NCI-H1417 treated with DMSO at 0.1 percent for 48 hours (cell line): ENCODE results near the gene PRPSAP2.
"Not testable (repeated sequence)": the region's sequence is repeated elsewhere in the genome, so short reads cannot be mapped to it uniquely, and the experiment has no call there.

Experiments used
- DNase-seq: peaks from one replicate; lab custom pipeline; 2025; lab: John Stamatoyannopoulos, UW

The PRPSAP2 gene

DNA sequence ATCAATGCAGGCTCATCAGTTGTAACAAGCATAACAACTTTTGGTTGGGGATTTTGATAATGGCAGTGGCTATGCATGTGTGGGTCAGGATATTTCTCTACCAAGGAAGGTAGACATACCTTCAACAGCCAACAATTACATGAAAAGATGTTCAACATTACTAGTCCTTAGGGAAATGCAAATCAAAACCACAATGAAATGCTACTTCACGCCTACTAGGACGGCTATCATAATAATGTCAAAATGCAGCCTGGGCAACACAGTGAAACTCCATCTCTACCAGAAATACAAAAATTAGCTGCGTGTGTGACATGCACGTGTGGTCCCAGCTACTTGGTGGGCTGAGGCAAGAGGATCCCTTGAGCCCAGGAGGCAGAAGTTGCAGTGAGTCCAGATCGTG lies 86.7 kb downstream of the PRPSAP2 start:
- DNase-seq = no peak

- DNase-seq = no peak
Observed at GRCh38 chr17:18946536-18946935, 88.6 kb downstream of the PRPSAP2 start.

GRCh38 chr17:18947866-18948265 lies 89.9 kb downstream of the PRPSAP2 start:
- no peak for DNase-seq

DNA sequence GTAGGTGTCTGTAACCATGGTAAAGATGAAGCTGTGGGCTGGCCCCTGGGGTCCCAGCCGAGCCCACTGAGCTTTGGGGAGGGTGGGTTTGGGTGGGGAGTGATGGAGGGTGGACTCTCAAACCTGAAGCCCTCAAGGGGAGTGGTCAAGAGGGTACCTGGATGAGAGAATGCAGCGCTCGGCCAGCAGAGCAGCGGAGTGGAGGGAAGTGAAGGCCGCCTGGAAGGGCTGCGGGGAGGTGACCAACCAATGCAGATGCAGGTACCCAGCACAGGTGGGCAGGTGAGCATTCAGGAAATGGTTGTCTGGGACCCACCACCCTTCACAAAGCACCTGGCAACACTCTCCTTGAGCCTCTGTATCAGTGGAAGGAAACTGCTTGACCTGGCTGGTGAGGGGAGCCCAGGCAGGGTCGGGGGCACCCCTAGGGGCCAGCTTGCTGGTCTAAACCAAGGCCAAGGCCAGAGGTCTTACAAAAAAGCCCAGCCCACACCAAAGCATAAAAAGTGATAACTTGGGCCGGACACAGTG lies 90.6 kb downstream of the PRPSAP2 start:
- no peak for DNase-seq

- DNase-seq = no peak
Observed at GRCh38 chr17:18949566-18949965, 91.6 kb downstream of the PRPSAP2 start.

- DNase-seq = no peak
Observed at GRCh38 chr17:18950346-18950745, 92.4 kb downstream of the PRPSAP2 start.

DNA sequence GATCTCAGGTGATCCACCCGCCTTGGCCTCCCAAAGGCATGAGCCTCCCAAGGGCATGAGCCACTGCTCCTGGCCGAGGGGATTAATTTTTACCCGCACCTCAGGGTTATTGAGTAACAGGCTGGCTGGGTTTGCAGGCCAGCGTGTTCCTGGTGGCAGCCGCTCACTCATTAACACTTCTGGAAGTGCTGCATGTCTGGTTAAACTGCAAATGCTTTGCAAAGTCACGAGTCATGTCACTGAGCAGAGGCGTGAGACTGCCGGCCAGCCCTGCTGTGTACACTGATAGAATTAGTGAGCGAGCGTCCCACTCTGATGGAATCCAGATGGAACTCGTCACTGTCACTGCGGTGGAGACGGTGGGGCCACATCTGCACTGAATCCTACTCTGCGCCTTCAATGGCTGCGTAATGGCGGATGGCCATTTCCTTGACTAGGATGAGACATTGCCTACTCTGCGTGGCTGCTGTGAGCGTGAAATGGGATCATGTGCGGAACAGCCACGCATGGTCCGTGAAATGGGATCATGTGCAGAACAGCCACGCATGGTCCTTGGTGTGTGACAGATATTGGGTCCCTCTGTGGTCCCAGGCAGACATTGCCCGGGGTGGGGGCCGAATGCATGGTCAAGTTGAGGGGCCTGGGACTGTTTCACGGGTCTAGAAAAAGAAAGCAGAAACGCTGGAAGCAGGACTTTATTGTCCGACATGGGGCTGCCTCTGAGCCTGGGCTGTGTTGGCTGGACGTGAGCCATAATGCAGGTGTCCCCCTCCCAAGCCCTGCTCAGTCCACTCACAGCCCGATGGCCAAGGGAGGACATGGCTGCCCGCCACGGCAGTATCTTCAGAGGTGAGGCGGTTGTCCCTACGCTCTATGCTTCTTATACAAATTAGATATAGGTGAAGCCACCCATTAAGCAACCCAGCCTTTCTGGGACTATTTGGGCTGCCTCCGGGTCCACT lies 93.3 kb downstream of the PRPSAP2 start:
- no peak for DNase-seq

DNA sequence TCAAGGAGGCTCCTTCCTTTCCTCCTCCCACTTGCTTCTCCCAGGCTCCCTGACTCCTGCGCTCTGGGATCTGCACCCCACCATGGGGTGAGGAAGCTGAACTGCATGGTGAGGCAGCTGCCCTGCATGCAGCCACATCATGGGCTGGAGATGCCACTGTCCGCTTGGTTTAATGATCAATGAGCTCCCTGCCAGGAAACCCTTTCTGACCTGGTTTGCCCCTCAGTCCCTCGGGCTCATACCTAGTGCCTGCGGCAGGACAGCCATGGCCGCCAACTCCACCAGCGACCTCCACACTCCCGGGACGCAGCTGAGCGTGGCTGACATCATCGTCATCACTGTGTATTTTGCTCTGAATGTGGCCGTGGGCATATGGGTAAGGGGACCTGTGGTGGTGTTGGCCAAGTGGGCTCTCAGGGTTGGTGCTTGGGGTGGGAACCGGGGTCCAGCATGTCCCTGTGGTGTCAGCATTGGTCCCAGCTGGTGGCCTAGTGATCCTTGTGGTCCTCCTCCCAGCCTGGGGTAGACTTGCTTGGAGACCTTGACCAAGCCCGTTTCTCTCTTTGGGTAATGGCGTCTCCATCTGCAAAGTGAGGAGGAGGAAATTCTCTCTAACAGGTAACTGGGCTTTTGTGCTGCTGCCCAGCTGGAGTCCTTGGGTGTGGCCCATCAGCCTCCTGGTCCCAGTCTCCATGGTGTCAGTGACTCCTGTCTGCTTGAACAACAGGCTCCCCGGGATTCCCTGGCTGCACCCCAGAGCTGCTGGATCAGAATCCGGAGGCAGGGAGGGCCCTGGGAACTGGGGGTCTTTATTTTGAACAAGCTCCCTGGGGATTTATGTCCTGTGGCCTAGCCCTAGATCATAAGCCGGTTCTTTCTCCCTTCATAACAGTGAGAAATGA lies 94.3 kb downstream of the PRPSAP2 start, which contains the start of gene SLC5A10:
Gene SLC5A10, plus strand, starts transcription at position 225 of the 902 bp plus-strand sequence. Its CDS starts 41 bp downstream, at position 266.
- DNase-seq = no peak

DNA sequence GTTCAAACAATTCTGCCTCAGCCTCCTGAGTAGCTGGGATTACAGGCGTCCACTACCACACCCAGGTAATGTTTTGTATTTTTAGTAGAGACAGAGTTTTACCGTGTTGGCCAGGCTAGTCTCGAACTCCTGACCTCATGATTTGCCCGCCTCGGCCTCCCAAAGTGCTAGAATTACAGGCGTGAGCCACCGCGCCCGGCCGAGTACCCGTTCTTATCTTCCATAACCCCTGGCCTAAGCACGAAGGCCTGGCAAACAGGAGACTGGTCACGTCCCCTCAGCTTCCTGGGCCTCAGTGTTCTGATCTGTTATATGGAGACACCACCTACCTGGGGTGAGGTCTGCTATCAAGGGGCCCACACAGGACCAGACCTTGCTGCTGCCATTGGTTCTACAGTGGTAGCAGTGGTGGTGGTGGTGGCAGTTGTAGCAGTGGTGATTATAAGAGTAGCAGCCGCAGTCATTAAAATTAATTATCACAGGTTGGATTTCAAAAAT lies 95.3 kb downstream of the PRPSAP2 start:
- no peak for DNase-seq

DNA sequence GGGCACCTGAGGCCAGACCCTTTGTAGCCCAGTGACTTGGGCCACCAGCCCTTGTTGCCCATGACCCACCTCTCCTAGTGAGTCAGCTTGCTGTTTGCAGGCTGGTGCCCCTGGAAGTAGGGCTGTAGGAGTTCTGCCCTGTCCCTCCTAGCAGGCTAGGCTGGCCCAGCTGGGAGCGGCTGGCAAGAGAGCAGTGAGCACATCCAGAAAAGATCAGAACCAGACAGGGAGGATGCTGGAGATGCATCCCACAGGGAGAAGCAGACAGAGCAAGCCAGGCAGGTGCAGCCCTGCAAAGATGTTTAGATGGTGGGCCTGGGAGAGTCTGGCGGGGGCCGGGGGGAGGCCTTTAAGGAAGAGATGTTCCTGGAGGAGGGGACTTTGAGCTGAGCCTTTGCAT lies 96.4 kb downstream of the PRPSAP2 start:
- DNase-seq = no peak

DNA sequence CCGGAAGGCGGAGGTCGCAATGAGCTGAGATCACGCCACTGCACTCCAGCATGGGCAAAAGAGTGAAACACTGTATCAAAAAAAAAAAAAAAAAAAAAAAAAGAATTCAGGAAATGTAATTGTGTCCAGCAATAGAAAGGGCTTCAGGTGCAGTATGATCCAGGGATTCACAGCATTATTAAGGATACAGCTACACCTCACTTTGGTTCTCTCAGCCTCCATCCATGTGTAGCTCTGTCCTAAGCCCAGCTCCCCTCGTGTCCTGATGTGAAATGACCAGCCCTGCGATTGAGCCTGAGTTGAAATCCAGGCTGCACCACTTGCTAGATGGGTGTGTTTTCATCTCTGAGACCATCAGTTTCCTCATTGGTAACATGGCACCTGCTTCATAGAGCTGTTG lies 97.1 kb downstream of the PRPSAP2 start:
- no peak for DNase-seq

- DNase-seq = not testable (repeated sequence)
Observed at GRCh38 chr17:18956021-18956420, 98.1 kb downstream of the PRPSAP2 start.

GRCh38 chr17:18956581-18956980 lies 98.7 kb downstream of the PRPSAP2 start:
- no peak for DNase-seq

DNA sequence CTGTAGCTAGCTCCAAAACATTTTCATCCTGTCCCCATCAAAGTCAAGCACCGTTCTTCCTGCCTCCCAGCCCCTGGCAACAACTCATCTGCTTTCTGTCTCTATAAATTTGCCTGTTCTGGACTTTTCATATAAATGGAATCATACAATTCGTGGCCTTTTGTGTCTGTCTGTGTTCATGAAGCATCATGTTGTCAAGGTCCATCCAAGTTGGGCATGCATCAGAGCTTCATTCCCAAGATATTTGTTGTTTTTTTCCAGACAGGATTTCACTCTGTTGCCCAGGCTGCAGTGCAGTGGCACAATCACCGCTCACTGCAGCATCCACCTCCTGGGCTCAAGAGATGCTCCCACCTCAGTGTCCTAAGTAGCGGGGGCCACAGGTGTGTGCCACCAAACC lies 99.9 kb downstream of the PRPSAP2 start:
- DNase-seq = no peak

DNA sequence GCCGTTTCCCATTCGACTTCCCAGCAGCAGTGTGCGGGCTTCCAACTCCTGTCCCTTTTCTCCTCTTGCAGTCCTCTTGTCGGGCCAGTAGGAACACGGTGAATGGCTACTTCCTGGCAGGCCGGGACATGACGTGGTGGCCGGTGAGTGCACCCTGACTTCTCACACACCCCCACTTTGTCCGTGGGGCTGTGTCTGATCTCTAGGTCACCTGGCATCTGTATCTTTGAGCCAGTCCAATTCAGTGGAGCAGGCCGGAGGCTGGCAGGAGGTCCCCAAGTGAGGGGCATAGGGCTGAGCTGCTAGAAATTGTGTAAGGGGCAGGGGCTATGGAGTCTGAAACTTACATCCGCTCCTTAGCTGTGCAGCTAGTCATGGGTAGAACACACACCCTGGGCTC lies 100.7 kb downstream of the PRPSAP2 start:
- DNase-seq = no peak

DNA sequence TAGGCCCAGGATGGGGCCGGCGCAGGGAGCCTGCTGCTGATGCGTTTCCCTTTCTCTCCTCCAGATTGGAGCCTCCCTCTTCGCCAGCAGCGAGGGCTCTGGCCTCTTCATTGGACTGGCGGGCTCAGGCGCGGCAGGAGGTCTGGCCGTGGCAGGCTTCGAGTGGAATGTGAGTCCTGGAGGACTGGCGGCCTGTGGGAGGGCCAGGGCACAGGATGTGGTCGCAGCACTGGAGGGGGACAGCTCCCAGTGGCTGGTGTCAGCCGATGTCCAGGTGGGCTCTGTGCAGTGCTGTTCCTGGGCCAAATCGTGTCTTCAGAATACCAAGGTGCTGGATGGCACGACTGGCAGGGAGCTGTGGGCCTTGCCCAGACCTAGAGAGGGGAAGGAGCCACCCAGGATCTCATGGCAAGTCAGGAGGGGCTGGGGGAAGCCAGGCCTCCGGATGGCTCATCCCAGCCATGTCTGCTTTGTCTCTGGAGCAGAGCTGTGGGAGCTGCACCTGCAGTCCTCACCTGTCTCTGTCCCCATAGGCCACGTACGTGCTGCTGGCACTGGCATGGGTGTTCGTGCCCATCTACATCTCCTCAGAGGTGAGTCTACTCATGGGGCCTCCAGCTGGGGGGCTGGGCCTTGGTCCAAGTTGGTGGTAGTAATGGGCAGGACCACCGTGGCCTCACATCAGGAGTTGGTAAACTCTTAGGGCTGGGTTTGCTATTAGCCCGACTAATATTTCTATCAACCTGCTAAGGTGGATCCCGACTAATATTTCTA lies 101.3 kb downstream of the PRPSAP2 start:
- no peak for DNase-seq

GRCh38 chr17:18959845-18960240 lies 101.9 kb downstream of the PRPSAP2 start:
- DNase-seq = no peak

GRCh38 chr17:18960241-18960665 lies 102.3 kb downstream of the PRPSAP2 start:
- DNase-seq = no peak

- peak; percentile 1 for DNase-seq
Observed at GRCh38 chr17:18960803-18961511, 103.0 kb downstream of the PRPSAP2 start.

DNA sequence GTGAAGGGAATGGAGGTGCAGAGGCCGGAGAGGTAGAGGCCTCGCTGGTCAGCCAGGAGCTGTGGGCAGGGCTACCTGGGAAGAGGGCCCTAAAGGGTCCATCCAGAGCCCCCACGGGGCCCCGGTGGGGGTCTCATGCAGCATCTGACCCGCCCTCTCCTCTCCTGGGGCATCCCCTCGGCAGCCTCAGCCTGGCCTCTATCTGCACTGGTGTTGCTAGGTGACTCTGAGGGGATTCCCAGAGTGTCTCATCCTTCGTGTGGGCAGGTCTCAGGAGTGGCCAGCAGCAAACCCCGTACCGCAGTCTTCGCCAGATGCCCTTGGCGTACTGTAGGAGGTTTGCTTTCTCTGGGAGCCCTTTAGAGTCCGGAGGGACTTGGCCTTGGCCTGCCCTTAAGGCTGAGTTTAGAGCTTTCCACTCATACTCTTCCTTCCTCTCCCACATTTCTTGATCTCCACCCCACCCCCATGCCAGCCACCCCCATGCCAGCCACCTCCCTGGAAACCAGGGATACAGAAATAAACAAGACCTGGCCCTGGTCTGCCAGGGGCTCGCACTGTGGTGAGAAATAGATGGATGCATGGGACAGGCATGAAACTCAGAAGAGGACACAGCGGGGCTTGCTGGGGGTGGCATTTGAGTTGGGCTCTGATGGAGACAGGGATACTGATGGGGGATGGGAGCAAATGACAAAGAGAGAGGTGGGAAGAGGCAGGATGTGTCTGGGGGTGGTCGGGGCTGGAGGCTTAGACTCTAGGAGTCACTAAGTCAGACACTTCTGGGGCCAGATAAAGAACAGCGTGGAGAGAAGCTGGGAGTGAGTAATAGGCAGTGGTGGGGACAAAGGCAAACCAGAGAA lies 103.9 kb downstream of the PRPSAP2 start:
- no peak for DNase-seq
